GM23248 (cell line): Measurements from ENCODE around the gene UCN.

Source experiments
- EZH2 ChIP-seq: fragments of 200-600 bp; sonication (generic); IDR thresholded peaks from 2 replicates; pipeline ENCODE4 v1.6.1; 2018; ENCODE audit warnings: antibody characterized with exemption, mild to moderate bottlenecking; ENCODE audit not compliant: insufficient read depth, poor library complexity, severe bottlenecking
- EZH2phosphoT487 ChIP-seq: fragments of 200-600 bp; sonication (generic); IDR thresholded peaks from 2 replicates; pipeline ENCODE4 v1.6.1; 2018; ENCODE audit warnings: antibody characterized with exemption, moderate library complexity, mild to moderate bottlenecking, low read depth; ENCODE audit not compliant: insufficient read depth

GRCh38 chr2:27284996-27285395 lies 23.2 kb downstream of the UCN start:
- TF ChIP-seq EZH2phosphoT487 (no peak), EZH2 (no peak)
